ENCODE data around the gene FGFR2.

DNA sequence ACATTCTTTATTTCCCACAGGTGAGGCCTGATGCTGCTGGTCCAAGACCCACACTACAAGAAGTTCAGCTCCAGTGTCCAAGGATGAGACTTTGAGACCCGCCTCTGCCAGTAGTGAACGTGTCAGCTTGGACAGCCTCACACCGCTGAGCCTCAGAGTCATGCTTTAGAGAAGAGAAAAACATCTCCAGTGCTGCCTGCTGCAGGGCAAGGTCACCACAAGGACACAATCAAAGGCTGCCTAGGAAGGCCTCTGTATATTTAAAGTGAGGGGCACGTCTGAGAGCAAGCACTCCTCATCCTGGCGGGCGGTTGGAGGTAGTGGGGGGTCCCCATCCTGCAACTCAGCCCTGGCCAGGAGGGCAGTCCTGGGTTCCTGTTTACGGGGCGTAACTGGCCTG is 19.3 kb downstream of the FGFR2 start:
- TF ChIP-seq, protein P1, sequence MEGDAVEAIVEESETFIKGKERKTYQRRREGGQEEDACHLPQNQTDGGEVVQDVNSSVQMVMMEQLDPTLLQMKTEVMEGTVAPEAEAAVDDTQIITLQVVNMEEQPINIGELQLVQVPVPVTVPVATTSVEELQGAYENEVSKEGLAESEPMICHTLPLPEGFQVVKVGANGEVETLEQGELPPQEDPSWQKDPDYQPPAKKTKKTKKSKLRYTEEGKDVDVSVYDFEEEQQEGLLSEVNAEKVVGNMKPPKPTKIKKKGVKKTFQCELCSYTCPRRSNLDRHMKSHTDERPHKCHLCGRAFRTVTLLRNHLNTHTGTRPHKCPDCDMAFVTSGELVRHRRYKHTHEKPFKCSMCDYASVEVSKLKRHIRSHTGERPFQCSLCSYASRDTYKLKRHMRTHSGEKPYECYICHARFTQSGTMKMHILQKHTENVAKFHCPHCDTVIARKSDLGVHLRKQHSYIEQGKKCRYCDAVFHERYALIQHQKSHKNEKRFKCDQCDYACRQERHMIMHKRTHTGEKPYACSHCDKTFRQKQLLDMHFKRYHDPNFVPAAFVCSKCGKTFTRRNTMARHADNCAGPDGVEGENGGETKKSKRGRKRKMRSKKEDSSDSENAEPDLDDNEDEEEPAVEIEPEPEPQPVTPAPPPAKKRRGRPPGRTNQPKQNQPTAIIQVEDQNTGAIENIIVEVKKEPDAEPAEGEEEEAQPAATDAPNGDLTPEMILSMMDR (IDR thresholded peaks at IDR 0.05 in 4 of 5, conservative IDR thresholded peaks at IDR 0.05 in 1 of 5), result no peak
- TF ChIP-seq POLR2A (IDR thresholded peaks at IDR 0.05), result no peak

Measured in gastrocnemius medialis (tissue), 4 donors.